T-helper 2 cell treated with Interferon-gamma antibody and Interleukin-4, amounts not matched to agents 100 ng/mL and 5 ng/mL, for 36 hours (primary cell): ENCODE data around the gene TBC1D22A. TPM values are rescaled to one million over a fixed set of nuclear protein-coding genes. Genes with fewer than 3 reads are reported as not detected.

Source experiments
- intact Hi-C: fragments of 100-400 bp; cut with micrococcal nuclease; formaldehyde crosslinking; loops from one replicate; pipeline ENCODE4 v1.15.1; 2023
- total RNA-seq: library from RNA; stranded (reverse); gene quantifications from 2 replicates; pipeline ENCODE4 v1.2.3, GENCODE V29; 2022

TBC1D22A gene
- total RNA-seq, 1 donor from 2014 or later, result 32.8 TPM

- intact Hi-C loops, result loop anchor here (5.0 kb wide), 1 partner anchor 125 kb away; no protein-coding TSS in a partner anchor
Observed at GRCh38 chr22:46737105-46737975, 25.1 kb upstream of the TBC1D22A start.

GRCh38 chr22:46737976-46738646 is 24.3 kb upstream of the TBC1D22A start, which contains the start of gene CERK:
TSS of gene CERK (minus strand) at chr22:46738252. CDS start at chr22:46738148, 104 bp downstream.
- intact Hi-C loops, result loop anchor here (1.0 to 5.0 kb wide), 3 partner anchors 24 to 175 kb away; partner anchors contain the start of gene TBC1D22A

DNA sequence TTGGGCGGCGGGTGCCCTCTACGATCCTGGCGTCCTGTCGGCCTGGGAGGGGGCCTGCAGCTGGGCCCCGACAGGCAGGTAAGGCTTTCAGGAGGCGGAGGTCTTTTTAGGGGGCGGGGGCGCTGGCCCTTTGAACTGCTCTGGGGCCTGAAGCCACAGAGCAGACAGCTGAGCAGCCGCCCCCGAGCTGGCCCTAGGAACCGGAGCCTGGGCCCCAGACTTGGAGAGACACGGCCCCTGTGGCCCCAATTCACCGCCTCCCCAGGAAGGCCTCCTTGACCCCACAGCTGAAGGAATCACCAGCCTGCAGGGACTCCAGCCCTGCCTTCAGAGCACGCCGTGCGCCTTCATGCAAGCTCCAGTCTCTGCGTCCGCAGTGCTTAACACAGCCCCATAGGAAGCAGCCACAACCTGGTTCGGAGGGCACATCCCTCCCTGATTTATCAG is 23.8 kb upstream of the TBC1D22A start:
- intact Hi-C loops, result loop anchor here (1.0 to 5.0 kb wide), 4 partner anchors 24 to 175 kb away; partner anchors contain the start of gene TBC1D22A

- intact Hi-C loops, result loop anchor here (1.0 to 5.0 kb wide), 2 partner anchors 64 to 127 kb away; no protein-coding TSS in a partner anchor
Observed at GRCh38 chr22:46739094-46739870, 23.2 kb upstream of the TBC1D22A start.

DNA sequence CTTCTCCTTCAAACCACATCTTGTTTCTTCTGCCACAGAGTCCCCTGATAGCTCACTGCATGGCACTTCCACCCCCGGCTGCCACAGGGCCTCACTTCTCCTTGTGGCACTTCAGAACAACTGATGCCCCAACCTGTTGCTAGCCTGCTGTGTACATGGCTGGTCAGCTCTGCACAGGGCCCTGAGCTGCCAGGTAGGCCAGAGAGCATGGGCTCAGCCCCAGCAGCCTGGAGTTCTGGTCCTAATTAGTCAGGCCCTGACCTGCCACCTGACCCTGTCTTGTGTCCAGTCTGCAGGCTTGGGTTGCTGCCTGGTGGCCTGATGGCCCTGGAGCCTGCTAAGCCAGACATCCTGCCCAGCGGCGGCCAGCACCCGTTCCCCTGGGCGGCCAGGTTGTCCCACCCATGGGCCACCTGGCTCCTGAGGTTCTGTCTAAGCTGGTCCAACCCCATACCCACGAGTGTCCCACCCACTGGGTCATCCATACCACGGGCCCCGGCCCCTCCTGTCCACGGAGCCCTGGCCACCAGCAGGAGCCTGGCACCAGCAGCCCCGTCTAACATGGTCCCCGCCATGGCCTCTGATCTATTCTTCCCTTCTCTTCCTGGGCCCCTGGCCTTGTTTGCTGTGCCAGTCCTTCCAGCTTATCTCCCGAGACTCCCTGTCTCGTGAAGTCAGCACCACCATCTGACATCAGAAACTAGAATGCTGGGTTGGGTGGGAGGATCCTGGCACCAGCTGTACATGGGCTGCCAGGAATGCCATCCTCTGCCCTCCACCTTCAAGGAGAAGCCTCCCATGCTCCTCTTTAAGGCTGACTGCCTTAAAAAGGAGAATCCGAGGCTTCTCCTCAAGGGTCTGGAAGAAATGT is 21.3 kb upstream of the TBC1D22A start:
- intact Hi-C loops, result no loop called here

- intact Hi-C loops, result no loop called here
Observed at GRCh38 chr22:46741974-46742519, 20.4 kb upstream of the TBC1D22A start.

GRCh38 chr22:46742576-46743221 is 19.8 kb upstream of the TBC1D22A start:
- intact Hi-C loops, result no loop called here

DNA sequence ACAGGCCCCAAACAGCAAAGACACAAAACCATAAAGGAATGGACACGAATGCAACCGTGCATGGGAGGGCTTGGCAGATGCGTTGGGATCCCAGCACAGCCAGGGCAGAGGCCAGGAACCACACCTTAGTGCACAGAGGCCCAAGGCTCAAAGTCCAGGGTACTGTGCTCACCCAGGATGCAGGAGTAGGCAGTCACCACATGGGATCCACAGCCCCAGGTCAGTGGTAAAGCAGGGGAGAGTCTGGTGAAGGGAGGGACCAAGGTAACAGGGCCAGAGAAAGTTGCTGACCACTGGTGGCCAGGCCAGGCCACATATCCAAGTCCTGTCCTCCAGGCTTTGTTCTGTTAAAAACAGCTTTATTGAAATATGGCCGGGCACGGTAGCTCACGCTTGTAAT is 17.9 kb upstream of the TBC1D22A start:
- intact Hi-C loops, result no loop called here

- intact Hi-C loops, result no loop called here
Observed at GRCh38 chr22:46746192-46746591, 16.3 kb upstream of the TBC1D22A start.

- intact Hi-C loops, result no loop called here
Observed at GRCh38 chr22:46746620-46747019, 15.8 kb upstream of the TBC1D22A start.

DNA sequence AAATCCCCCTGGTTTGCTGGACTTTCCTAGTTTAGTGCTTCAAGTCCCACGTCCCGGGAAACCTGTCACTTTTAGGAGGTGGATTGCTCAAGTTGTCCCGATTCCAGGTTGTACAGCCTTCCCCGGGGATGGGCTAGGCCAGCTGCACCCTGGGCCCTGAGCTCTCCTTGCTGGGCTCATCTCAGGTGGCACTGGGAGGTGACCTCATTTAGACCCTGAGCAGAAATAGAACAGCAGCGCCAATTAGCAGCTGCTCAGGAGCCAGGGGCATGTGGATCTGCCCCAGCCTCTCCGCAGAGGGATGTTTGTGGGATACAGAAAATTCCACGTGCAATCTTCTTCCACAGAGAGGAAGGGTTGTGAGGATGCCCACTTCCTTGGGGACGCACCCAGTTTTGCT is 14.8 kb upstream of the TBC1D22A start:
- intact Hi-C loops, result no loop called here

DNA sequence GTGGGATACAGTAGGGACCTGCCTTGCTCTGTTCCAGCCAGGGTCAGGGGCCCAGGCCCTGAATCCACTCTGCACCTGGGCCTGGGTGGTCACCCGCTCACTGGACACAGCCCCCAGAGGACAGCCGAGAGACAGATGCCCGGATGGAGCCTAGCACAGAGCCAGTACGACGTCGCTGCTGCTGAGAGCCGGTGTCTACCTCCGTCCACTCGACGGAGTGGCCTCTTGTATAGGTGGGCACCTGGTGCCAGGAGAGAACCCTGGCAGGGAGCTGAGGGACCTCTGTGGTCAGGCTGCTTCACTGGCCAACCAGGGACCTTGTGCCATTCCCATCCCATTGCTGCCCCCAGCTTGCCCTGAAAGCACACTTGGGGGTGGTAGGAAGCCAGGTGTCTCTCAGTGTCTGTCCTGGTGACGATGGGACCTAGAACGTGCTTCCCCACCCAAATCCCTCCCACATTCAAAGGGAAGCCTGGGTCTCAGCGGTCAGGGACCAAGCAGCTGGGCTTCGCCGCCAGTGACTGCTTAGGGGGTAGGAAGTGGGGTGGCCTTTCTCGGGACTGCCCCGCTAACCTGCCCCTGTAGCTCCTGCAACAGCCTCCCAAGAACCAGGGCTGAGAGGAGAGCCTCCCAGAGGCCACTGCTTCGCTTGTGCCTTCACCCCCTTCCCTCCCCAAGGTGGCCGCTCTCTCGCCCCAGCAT is 14.1 kb upstream of the TBC1D22A start:
- intact Hi-C loops, result no loop called here

GRCh38 chr22:46748908-46749675 is 13.4 kb upstream of the TBC1D22A start:
- intact Hi-C loops, result no loop called here

DNA sequence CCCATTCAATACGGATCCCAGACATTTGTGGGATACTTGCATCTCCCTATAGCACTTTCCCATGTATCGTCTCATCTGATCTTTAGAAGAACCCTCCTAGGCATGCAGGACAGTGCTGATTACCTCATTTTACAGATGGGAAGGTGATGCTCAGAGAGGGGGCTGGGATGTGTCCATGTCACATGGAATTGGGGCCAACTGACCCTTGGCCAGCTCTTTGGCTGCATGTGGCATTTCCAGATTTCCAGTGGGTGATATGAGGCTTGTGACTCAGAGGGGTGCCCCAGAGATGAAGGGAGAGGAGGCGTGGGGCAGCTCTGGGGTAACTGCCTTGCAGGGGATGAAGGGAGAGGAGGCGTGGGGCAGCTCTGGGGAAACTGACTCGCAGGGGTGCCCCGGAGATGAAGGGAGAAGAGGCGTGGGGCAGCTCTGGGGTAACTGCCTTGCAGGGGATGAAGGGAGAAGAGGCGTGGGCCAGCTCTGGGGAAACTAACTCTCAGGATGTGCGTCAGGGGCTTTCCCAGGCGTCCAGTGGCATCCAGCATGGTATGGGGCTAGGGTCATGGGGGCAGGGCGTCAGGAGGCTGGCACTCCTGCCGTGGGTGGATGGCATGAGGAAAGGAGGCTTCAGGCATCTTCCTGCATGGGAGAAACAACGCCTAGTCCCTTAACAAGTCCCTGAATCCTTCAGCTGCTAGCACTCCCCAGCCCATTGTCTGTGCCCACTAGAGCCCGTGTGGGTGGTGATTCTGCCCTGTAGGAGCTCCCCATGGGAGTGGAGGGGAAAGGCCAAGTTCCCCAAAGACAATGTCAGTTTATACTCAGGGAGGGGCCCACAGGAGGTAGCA is 12.5 kb upstream of the TBC1D22A start:
- intact Hi-C loops, result no loop called here

- intact Hi-C loops, result no loop called here
Observed at GRCh38 chr22:46750530-46750800, 12.0 kb upstream of the TBC1D22A start.

DNA sequence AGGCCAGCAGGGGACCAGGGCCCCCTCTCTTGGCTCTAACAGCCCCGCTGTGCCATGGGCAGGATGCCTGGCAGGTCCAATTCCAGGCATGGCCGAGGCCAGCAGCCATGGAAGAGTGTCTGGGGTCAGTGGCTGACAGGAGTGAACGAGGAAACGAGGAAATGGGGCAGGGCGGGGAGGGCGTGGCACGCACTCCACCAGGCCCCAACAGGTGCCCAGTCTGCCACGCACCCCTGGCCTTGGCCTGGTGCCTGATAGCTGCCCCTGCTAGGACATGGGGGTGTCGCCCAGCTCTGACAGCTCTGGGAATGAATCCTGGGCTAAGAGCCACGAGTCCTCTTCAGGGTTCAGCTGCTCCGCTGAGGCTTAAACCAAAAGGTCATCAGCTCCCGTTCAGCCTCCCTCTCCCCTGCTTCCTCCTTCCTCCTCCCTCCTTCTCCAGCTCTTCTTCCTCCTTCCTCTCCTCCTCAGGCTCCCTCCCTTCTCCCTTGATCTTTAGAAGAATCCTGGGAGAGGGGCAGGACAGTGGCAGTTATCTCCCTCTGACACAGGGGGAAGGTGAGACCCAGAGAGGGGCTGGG is 11.5 kb upstream of the TBC1D22A start:
- intact Hi-C loops, result no loop called here
